ENCODE data around the gene WSCD2.

The WSCD2 gene

GRCh38 chr12:108109504-108109903 is 19.6 kb upstream of the WSCD2 start:
- no peaks in the 10 kb centered on the region for H3K36me3 ChIP-seq (ENCODE audit: control insufficient read depth, insufficient read depth, low read length)
- H3K4me3 ChIP-seq (ENCODE audit: extremely low read depth, insufficient read depth, low read length, poor library complexity, severe bottlenecking), result no peak overlapping the region
- 63 to 72% methylated on average over 2 to 3 of the region's 3 CpGs for WGBS, 2 experiments (ENCODE audit: insufficient coverage in 2 of 2)
- no peak overlapping the region for H3K27ac ChIP-seq (ENCODE audit: low read depth, low read length, severe bottlenecking)
- peaks cover 21% of the 10 kb centered on the region for H3K4me1 ChIP-seq (ENCODE audit: control insufficient read depth, insufficient read depth, low read length, poor library complexity, severe bottlenecking)
- H3K9me3 ChIP-seq (ENCODE audit: control insufficient read depth, low read length), result no peaks in the 10 kb centered on the region

DNA sequence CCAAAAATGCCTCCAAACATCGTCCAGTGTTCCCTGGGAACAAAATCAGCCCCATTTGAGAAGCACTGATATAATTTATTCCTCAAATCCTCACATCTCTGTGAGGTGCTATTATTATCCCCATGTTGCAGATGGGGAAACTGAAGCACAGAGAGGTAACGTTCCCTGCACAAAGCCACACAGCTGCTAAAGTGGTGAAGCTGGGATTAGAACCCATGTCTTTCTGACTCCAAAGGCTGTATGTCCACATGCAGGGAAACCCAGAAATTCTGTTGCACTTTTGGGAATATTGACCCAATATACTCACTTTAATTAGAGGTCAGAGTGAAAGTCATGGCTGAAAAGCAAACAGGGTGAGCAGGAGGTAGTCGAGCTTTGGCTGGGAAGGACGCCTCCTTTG is 19.1 kb upstream of the WSCD2 start:
- no peak overlapping the region for H3K27ac ChIP-seq (ENCODE audit: low read depth, low read length, severe bottlenecking)
- WGBS, 2 experiments (ENCODE audit: insufficient coverage in 2 of 2), result 100% methylated on average over 1 to 2 of the region's 4 CpGs

GRCh38 chr12:108110844-108111243 is 18.2 kb upstream of the WSCD2 start:
- H3K4me3 ChIP-seq (ENCODE audit: extremely low read depth, insufficient read depth, low read length, poor library complexity, severe bottlenecking), result no peak overlapping the region
- H3K36me3 ChIP-seq (ENCODE audit: control insufficient read depth, insufficient read depth, low read length), result no peaks in the 10 kb centered on the region
- H3K27ac ChIP-seq (ENCODE audit: low read depth, low read length, severe bottlenecking), result no peak overlapping the region
- peaks cover 21% of the 10 kb centered on the region for H3K4me1 ChIP-seq (ENCODE audit: control insufficient read depth, insufficient read depth, low read length, poor library complexity, severe bottlenecking)
- H3K9me3 ChIP-seq (ENCODE audit: control insufficient read depth, low read length), result no peaks in the 10 kb centered on the region
- 100% methylated on average over 1 of the region's 1 CpG; no CpG with 5 or more reads in 1 of the 2 experiments for WGBS, 2 experiments (ENCODE audit: insufficient coverage in 2 of 2)

More for the DNA sequence above, 19.1 kb upstream of the WSCD2 start:
- no peaks in the 10 kb centered on the region for H3K9me3 ChIP-seq (ENCODE audit: control insufficient read depth, low read length)
- H3K4me1 ChIP-seq (ENCODE audit: control insufficient read depth, insufficient read depth, low read length, poor library complexity, severe bottlenecking), result peaks cover 21% of the 10 kb centered on the region
- no peak overlapping the region for H3K4me3 ChIP-seq (ENCODE audit: extremely low read depth, insufficient read depth, low read length, poor library complexity, severe bottlenecking)
- no peaks in the 10 kb centered on the region for H3K36me3 ChIP-seq (ENCODE audit: control insufficient read depth, insufficient read depth, low read length)

GRCh38 chr12:108112832-108113556 is 16.1 kb upstream of the WSCD2 start:
- Histone ChIP-seq H3K9me3 (ENCODE audit: control insufficient read depth, low read length) (no peaks in the 10 kb centered on the region), H3K4me3 (ENCODE audit: extremely low read depth, insufficient read depth, low read length, poor library complexity, severe bottlenecking) (no peak overlapping the region), H3K36me3 (ENCODE audit: control insufficient read depth, insufficient read depth, low read length) (no peaks in the 10 kb centered on the region), H3K4me1 (ENCODE audit: control insufficient read depth, insufficient read depth, low read length, poor library complexity, severe bottlenecking) (peaks cover 21% of the 10 kb centered on the region), H3K27ac (ENCODE audit: low read depth, low read length, severe bottlenecking) (peak overlapping the region; percentile 91)
- 55 to 57% methylated on average over 8 to 11 of the region's 11 CpGs for WGBS, 2 experiments (ENCODE audit: insufficient coverage in 2 of 2)

DNA sequence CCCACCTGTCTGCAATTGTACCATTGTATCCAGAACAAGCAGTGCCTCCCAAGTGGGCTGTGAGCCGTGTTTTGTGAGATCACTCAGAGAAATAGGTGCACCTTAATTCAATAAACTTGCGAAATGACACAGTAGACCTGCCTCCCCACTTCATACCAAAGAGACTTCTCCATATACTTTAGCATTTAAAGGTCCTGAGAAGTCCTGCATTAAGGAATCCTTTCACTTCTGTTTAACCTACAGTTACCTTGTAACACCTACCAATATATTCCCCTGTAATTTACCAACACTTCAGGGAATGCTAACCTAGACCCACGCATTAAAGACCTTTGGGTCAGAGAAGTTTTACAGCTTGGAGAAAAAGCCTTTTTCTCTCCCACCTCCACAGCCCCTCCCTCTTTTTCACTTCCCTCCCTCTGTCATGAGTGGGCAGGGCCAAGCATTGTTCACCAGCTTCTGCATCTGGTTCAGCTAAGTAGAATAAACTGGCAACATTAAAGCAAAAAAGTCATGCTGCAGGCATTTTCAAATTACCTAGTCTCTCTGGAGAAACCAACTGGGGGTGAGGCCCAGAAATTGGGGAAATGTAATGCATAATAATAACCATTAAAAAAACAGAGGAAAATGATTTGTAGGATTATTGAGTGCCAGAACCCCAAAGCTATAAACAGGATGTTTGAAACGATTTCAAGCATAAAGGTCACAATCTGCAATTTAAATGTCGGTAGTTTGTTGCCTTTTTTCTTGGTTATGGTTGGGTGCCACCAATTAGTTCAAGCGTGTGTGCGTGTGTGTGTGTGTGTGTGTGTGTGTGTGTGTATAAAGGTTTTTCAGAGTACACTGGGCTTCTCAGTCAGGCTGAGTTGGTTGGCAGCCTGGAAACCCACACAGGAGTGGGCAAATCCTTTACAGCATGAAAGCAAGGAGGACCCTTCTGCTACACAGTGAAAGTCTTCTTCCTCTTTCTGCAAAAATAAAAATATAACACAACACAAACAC is 13.7 kb upstream of the WSCD2 start:
- Histone ChIP-seq H3K9me3 (ENCODE audit: control insufficient read depth, low read length) (no peaks in the 10 kb centered on the region), H3K27ac (ENCODE audit: low read depth, low read length, severe bottlenecking) (peak overlapping the region; percentile 5), H3K4me1 (ENCODE audit: control insufficient read depth, insufficient read depth, low read length, poor library complexity, severe bottlenecking) (peaks cover 21% of the 10 kb centered on the region), H3K4me3 (ENCODE audit: extremely low read depth, insufficient read depth, low read length, poor library complexity, severe bottlenecking) (no peak overlapping the region), H3K36me3 (ENCODE audit: control insufficient read depth, insufficient read depth, low read length) (no peaks in the 10 kb centered on the region)
- WGBS, 2 experiments (ENCODE audit: insufficient coverage in 2 of 2), result 82 to 90% methylated on average over 5 to 6 of the region's 7 CpGs

DNA sequence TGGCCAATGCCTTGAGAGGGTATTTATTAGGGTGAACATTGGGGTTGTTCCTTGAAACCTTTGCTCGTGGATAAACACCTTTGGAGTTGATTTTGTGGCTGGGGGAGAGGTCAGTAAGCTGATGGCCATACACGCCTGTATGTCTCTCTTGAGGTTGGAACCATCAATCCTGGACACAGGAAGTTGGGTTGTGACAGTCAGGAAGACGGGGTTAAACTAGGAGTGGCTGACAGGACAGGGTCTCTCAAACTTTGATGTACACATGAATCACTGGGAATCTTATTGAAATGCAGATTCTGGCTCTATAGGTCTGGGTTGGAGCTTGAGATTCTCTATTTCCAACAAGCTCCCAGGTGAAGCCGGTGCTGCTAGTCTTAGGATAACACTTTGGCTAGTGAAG is 12.8 kb upstream of the WSCD2 start:
- H3K4me1 ChIP-seq (ENCODE audit: control insufficient read depth, insufficient read depth, low read length, poor library complexity, severe bottlenecking), result peaks cover 21% of the 10 kb centered on the region
- 78 to 100% methylated on average over 3 to 4 of the region's 4 CpGs for WGBS, 2 experiments (ENCODE audit: insufficient coverage in 2 of 2)
- H3K36me3 ChIP-seq (ENCODE audit: control insufficient read depth, insufficient read depth, low read length), result no peaks in the 10 kb centered on the region
- H3K9me3 ChIP-seq (ENCODE audit: control insufficient read depth, low read length), result no peaks in the 10 kb centered on the region
- no peak overlapping the region for H3K4me3 ChIP-seq (ENCODE audit: extremely low read depth, insufficient read depth, low read length, poor library complexity, severe bottlenecking)
- H3K27ac ChIP-seq (ENCODE audit: low read depth, low read length, severe bottlenecking), result no peak overlapping the region

GRCh38 chr12:108116699-108117098 is 12.4 kb upstream of the WSCD2 start:
- WGBS, 2 experiments (ENCODE audit: insufficient coverage in 2 of 2), result 60% methylated on average over 1 of the region's 1 CpG; no CpG with 5 or more reads in 1 of the 2 experiments
- Histone ChIP-seq H3K4me3 (ENCODE audit: extremely low read depth, insufficient read depth, low read length, poor library complexity, severe bottlenecking) (no peak overlapping the region), H3K27ac (ENCODE audit: low read depth, low read length, severe bottlenecking) (no peak overlapping the region), H3K4me1 (ENCODE audit: control insufficient read depth, insufficient read depth, low read length, poor library complexity, severe bottlenecking) (peaks cover 21% of the 10 kb centered on the region), H3K9me3 (ENCODE audit: control insufficient read depth, low read length) (no peaks in the 10 kb centered on the region), H3K36me3 (ENCODE audit: control insufficient read depth, insufficient read depth, low read length) (no peaks in the 10 kb centered on the region)

- peaks cover 21% of the 10 kb centered on the region for H3K4me1 ChIP-seq (ENCODE audit: control insufficient read depth, insufficient read depth, low read length, poor library complexity, severe bottlenecking)
- no peaks in the 10 kb centered on the region for H3K36me3 ChIP-seq (ENCODE audit: control insufficient read depth, insufficient read depth, low read length)
- no peaks in the 10 kb centered on the region for H3K9me3 ChIP-seq (ENCODE audit: control insufficient read depth, low read length)
- H3K27ac ChIP-seq (ENCODE audit: low read depth, low read length, severe bottlenecking), result no peak overlapping the region
- WGBS, 2 experiments (ENCODE audit: insufficient coverage in 2 of 2), result 81 to 93% methylated on average over 5 to 6 of the region's 6 CpGs
- H3K4me3 ChIP-seq (ENCODE audit: extremely low read depth, insufficient read depth, low read length, poor library complexity, severe bottlenecking), result no peak overlapping the region
Measured at GRCh38 chr12:108117163-108117849, 11.8 kb upstream of the WSCD2 start.

DNA sequence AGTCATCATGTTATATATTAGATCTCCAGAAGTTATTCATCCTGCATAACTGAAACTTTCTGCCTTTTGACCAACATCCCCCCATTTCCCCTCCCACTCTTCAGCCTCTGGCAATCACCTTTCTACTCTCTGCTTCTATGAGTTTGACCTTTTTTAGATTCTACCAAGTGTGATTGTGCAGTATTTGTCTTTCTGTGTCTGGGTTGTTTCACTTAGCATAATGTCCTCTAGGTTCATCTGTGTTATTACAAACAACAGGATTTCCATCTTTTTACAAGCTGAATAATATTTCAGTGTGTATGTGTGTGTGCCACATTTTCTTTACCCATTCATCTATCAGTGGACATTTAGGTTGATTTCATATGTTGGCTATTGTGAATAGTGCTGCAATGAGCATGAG is 11.2 kb upstream of the WSCD2 start:
- H3K27ac ChIP-seq (ENCODE audit: low read depth, low read length, severe bottlenecking), result no peak overlapping the region
- H3K36me3 ChIP-seq (ENCODE audit: control insufficient read depth, insufficient read depth, low read length), result no peaks in the 10 kb centered on the region
- no peaks in the 10 kb centered on the region for H3K9me3 ChIP-seq (ENCODE audit: control insufficient read depth, low read length)
- peaks cover 15% of the 10 kb centered on the region for H3K4me1 ChIP-seq (ENCODE audit: control insufficient read depth, insufficient read depth, low read length, poor library complexity, severe bottlenecking)
- no peak overlapping the region for H3K4me3 ChIP-seq (ENCODE audit: extremely low read depth, insufficient read depth, low read length, poor library complexity, severe bottlenecking)

GRCh38 chr12:108119126-108119973 is 9.7 kb upstream of the WSCD2 start:
- H3K9me3 ChIP-seq (ENCODE audit: control insufficient read depth, low read length), result no peaks in the 10 kb centered on the region
- no peak overlapping the region for H3K27ac ChIP-seq (ENCODE audit: low read depth, low read length, severe bottlenecking)
- H3K4me3 ChIP-seq (ENCODE audit: extremely low read depth, insufficient read depth, low read length, poor library complexity, severe bottlenecking), result no peak overlapping the region
- no peaks in the 10 kb centered on the region for H3K36me3 ChIP-seq (ENCODE audit: control insufficient read depth, insufficient read depth, low read length)
- peaks cover 1% of the 10 kb centered on the region for H3K4me1 ChIP-seq (ENCODE audit: control insufficient read depth, insufficient read depth, low read length, poor library complexity, severe bottlenecking)
- 92 to 95% methylated on average over 5 to 7 of the region's 7 CpGs for WGBS, 2 experiments (ENCODE audit: insufficient coverage in 2 of 2)
